Measurements from ENCODE around the gene OR2T3.
"Not testable (repeated sequence)": the region's sequence is repeated elsewhere in the genome, so short reads cannot be mapped to it uniquely, and the experiment has no call there.

Gene OR2T3

GRCh38 chr1:248473051-248473450, at the start of gene OR2T3:
Gene OR2T3, plus strand, starts transcription at chr1:248473351. Its CDS starts 0 bp downstream, at chr1:248473351.
- H3K4me3 ChIP-seq (ENCODE audit: low read depth, low read length); DNase-seq (ENCODE audit: low read depth, low spot score); in situ Hi-C loops (cut with HindIII; ENCODE audit: low sequenced_read_pairs): not testable (repeated sequence)

GRCh38 chr1:248427526-248428191, 45.5 kb upstream of the OR2T3 start:
- in situ Hi-C loops (cut with HindIII; ENCODE audit: low sequenced_read_pairs); DNase-seq (ENCODE audit: low read depth, low spot score); H3K4me3 ChIP-seq (ENCODE audit: low read depth, low read length): not testable (repeated sequence)

GRCh38 chr1:248428192-248428533, 45.0 kb upstream of the OR2T3 start:
- H3K4me3 ChIP-seq (ENCODE audit: low read depth, low read length); in situ Hi-C loops (cut with HindIII; ENCODE audit: low sequenced_read_pairs); DNase-seq (ENCODE audit: low read depth, low spot score): not testable (repeated sequence)

- DNase-seq (ENCODE audit: low read depth, low spot score); H3K4me3 ChIP-seq (ENCODE audit: low read depth, low read length); in situ Hi-C loops (cut with HindIII; ENCODE audit: low sequenced_read_pairs): not testable (repeated sequence)
These were observed 41.5 kb upstream of the OR2T3 start for GRCh38 chr1:248431683-248432082.

- DNase-seq (ENCODE audit: low read depth, low spot score); H3K4me3 ChIP-seq (ENCODE audit: low read depth, low read length); in situ Hi-C loops (cut with HindIII; ENCODE audit: low sequenced_read_pairs): not testable (repeated sequence)
These were observed 41.0 kb upstream of the OR2T3 start for GRCh38 chr1:248432201-248432600.

- H3K4me3 ChIP-seq (ENCODE audit: low read depth, low read length); DNase-seq (ENCODE audit: low read depth, low spot score); in situ Hi-C loops (cut with HindIII; ENCODE audit: low sequenced_read_pairs): not testable (repeated sequence)
These were observed 39.2 kb upstream of the OR2T3 start for GRCh38 chr1:248433811-248434415.

GRCh38 chr1:248434913-248435312, 38.2 kb upstream of the OR2T3 start:
- DNase-seq (ENCODE audit: low read depth, low spot score); in situ Hi-C loops (cut with HindIII; ENCODE audit: low sequenced_read_pairs); H3K4me3 ChIP-seq (ENCODE audit: low read depth, low read length): not testable (repeated sequence)

GRCh38 chr1:248436303-248436702, 36.8 kb upstream of the OR2T3 start:
- in situ Hi-C loops (cut with HindIII; ENCODE audit: low sequenced_read_pairs); H3K4me3 ChIP-seq (ENCODE audit: low read depth, low read length); DNase-seq (ENCODE audit: low read depth, low spot score): not testable (repeated sequence)

- DNase-seq (ENCODE audit: low read depth, low spot score); H3K4me3 ChIP-seq (ENCODE audit: low read depth, low read length); in situ Hi-C loops (cut with HindIII; ENCODE audit: low sequenced_read_pairs): not testable (repeated sequence)
These were observed 34.5 kb upstream of the OR2T3 start for GRCh38 chr1:248438668-248439067.

GRCh38 chr1:248439283-248439682, 33.9 kb upstream of the OR2T3 start:
- in situ Hi-C loops (cut with HindIII; ENCODE audit: low sequenced_read_pairs); H3K4me3 ChIP-seq (ENCODE audit: low read depth, low read length); DNase-seq (ENCODE audit: low read depth, low spot score): not testable (repeated sequence)

GRCh38 chr1:248442500-248443277, 30.5 kb upstream of the OR2T3 start:
- DNase-seq (ENCODE audit: low read depth, low spot score); in situ Hi-C loops (cut with HindIII; ENCODE audit: low sequenced_read_pairs); H3K4me3 ChIP-seq (ENCODE audit: low read depth, low read length): not testable (repeated sequence)

GRCh38 chr1:248444603-248445002, 28.5 kb upstream of the OR2T3 start:
- in situ Hi-C loops (cut with HindIII; ENCODE audit: low sequenced_read_pairs); H3K4me3 ChIP-seq (ENCODE audit: low read depth, low read length); DNase-seq (ENCODE audit: low read depth, low spot score): not testable (repeated sequence)

- DNase-seq (ENCODE audit: low read depth, low spot score); H3K4me3 ChIP-seq (ENCODE audit: low read depth, low read length); in situ Hi-C loops (cut with HindIII; ENCODE audit: low sequenced_read_pairs): not testable (repeated sequence)
These were observed 27.8 kb upstream of the OR2T3 start, which contains the start of gene OR2T2 for GRCh38 chr1:248445399-248445798. Gene OR2T2, plus strand, starts transcription at chr1:248445637. Its CDS starts 7,161 bp downstream, at chr1:248452798.

- H3K4me3 ChIP-seq (ENCODE audit: low read depth, low read length); DNase-seq (ENCODE audit: low read depth, low spot score); in situ Hi-C loops (cut with HindIII; ENCODE audit: low sequenced_read_pairs): not testable (repeated sequence)
These were observed 24.6 kb upstream of the OR2T3 start for GRCh38 chr1:248448409-248449074.

GRCh38 chr1:248449821-248450465, 23.2 kb upstream of the OR2T3 start:
- DNase-seq (ENCODE audit: low read depth, low spot score); H3K4me3 ChIP-seq (ENCODE audit: low read depth, low read length); in situ Hi-C loops (cut with HindIII; ENCODE audit: low sequenced_read_pairs): not testable (repeated sequence)

- H3K4me3 ChIP-seq (ENCODE audit: low read depth, low read length); DNase-seq (ENCODE audit: low read depth, low spot score); in situ Hi-C loops (cut with HindIII; ENCODE audit: low sequenced_read_pairs): not testable (repeated sequence)
These were observed 22.5 kb upstream of the OR2T3 start for GRCh38 chr1:248450466-248451145.
